Memory B cell (primary cell): Measurements from ENCODE around the gene SCN5A.
A peak's percentile ranks its signal among the peaks of the same experiment; 100 is the strongest.

ENCODE experiments used
- ATAC-seq: fragments of 150-1000 bp; cut with Tn5 transposase; 2 replicates; pipeline ENCODE4 v1.10.0; 2021; ENCODE audit warnings: low read depth, mild to moderate bottlenecking, moderate library complexity
- DNase-seq, 2 donors: peaks; one replicate each; pipeline ENCODE4 v3.0.0; 2022; ENCODE audit warnings: low spot score in 2 of 2
- H3K27ac Mint-ChIP-seq: one replicate; pipeline ENCODE4 v1.8.0; 2022; ENCODE audit warnings: mild to moderate bottlenecking, moderate library complexity, mixed read lengths
- H3K27me3 Mint-ChIP-seq: one replicate; pipeline ENCODE4 v1.8.0; 2022; ENCODE audit warnings: mixed read lengths
- H3K36me3 Mint-ChIP-seq: one replicate; pipeline ENCODE4 v1.8.0; 2022; ENCODE audit warnings: mild to moderate bottlenecking, mixed read lengths
- H3K4me1 Mint-ChIP-seq: one replicate; pipeline ENCODE4 v1.8.0; 2022; ENCODE audit warnings: mixed read lengths
- H3K4me3 Mint-ChIP-seq: one replicate; pipeline ENCODE4 v1.8.0; 2022; ENCODE audit warnings: mild to moderate bottlenecking, moderate library complexity, mixed read lengths
- H3K9me3 Mint-ChIP-seq: one replicate; pipeline ENCODE4 v1.8.0; 2022; ENCODE audit warnings: mixed read lengths

Gene SCN5A

DNA sequence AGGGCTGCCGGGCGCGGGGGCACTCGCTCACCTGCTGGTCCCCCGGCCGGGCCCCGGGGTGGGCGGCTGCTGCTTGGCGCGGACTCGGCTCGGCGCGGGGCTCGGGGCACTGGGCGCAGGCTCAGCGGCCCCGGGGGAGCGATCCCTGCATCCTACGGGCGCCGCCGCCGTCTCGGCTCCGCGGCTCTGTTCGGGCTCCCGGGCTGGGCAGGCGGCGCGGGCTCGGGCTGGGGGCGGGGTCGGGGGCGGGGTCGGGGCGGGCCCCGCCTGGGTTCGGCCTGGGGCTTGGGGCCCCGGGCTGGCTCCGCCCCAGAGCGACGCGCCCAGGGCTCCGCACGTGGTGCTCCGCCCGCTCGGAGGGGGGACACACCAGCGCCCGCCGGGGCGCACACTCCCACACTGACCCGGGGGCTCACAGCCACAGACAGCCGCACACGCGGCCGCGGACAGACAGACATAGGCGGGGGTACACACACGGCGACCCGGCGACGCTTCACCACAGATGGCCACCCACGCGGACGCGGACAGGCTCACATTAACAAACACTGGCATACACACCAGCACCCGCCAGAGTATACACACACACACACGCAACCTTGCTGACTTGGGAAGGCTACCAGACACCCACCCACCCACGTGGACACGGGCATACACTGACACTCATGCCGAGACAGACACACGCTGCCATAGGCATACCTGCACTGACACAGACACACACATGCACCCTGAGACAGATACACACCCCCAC is at the start of gene SCN5A:
TSS of gene SCN5A (minus strand) at position 188 of the 748 bp plus-strand sequence. CDS start 16,380 bp downstream, outside the sequence.
- H3K27ac Mint-ChIP-seq, result no peak within 1 kb of the TSS
- H3K27me3 Mint-ChIP-seq, result peaks cover 9% of the 10 kb centered on the region
- H3K4me3 Mint-ChIP-seq, result peak within 1 kb of the TSS; percentile 64
- no peaks in the 10 kb centered on the region for H3K36me3 Mint-ChIP-seq
- H3K9me3 Mint-ChIP-seq, result peaks cover 1% of the 10 kb centered on the region
- DNase-seq (no peak), ATAC-seq (peak; percentile 70)
- peaks cover 4% of the 10 kb centered on the region for H3K4me1 Mint-ChIP-seq

DNA sequence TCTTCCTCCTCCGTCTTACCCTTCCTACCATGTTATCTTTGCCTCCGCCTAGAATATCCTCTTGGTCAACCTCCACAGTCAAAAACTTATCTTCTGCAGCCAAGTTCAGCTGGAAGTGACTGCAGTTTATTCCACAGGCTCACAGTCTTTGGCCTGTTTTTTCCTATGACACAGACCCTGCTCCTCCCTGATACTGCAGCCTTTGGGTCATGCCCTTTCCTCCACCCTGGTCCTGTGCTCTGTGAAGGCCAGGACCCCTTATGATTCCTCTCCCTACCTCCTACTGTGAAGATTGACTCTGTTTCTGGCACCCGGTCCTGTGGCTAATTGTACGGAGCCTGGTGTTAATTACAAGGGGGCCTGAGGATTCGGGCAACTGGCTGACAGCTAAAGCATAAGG is 49.3 kb upstream of the SCN5A start:
- Mint-ChIP-seq H3K27me3 (peaks cover 2% of the 10 kb centered on the region), H3K9me3 (peaks cover 1% of the 10 kb centered on the region), H3K36me3 (no peaks in the 10 kb centered on the region), H3K4me1 (no peaks in the 10 kb centered on the region), H3K4me3 (no peak overlapping the region), H3K27ac (no peak overlapping the region)
- DNase-seq, result no peak
- no peak for ATAC-seq

DNA sequence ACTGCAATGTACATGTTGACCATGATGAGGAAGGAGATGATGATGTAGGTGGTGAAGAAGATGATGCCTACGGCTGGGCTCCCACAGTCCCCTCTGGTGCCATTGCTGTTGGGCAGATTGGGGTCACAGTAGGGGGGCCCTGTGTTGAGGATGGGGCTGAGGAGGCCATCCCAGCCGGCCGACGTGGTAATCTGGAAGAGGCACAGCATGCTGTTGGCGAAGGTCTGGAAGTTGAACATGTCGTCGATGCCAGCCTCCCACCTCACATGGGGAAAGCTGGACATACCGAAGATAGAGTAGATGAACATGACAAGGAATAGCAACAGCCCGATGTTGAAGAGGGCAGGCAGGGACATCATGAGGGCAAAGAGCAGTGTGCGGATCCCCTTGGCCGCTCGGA is 48.6 kb upstream of the SCN5A start:
- Mint-ChIP-seq H3K4me1 (no peaks in the 10 kb centered on the region), H3K4me3 (no peak overlapping the region), H3K9me3 (peaks cover 1% of the 10 kb centered on the region), H3K36me3 (no peaks in the 10 kb centered on the region), H3K27ac (no peak overlapping the region), H3K27me3 (peaks cover 2% of the 10 kb centered on the region)
- ATAC-seq, result no peak
- no peak for DNase-seq

DNA sequence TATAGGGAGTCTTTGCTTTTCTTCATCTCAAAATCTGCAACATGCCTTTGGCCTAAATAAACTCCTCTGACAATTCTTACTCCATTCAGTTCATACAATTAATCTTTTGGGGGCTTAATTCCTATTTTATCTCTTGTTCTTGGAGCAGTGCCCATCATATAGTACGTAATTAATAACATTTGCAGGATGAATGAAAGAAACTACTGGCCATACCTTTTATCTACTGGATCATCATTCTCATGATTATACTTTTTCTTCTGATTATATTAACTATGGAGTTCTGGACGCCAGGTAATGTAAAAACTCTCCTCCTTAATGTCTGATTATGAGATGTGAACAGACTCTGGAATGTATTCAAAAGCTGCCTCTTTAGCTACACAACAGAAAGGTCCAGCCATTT is 46.5 kb upstream of the SCN5A start:
- ATAC-seq (no peak), DNase-seq (no peak)
- Mint-ChIP-seq H3K9me3 (peaks cover 1% of the 10 kb centered on the region), H3K27me3 (peaks cover 2% of the 10 kb centered on the region), H3K4me3 (no peak overlapping the region), H3K36me3 (no peaks in the 10 kb centered on the region), H3K4me1 (no peaks in the 10 kb centered on the region), H3K27ac (no peak overlapping the region)

DNA sequence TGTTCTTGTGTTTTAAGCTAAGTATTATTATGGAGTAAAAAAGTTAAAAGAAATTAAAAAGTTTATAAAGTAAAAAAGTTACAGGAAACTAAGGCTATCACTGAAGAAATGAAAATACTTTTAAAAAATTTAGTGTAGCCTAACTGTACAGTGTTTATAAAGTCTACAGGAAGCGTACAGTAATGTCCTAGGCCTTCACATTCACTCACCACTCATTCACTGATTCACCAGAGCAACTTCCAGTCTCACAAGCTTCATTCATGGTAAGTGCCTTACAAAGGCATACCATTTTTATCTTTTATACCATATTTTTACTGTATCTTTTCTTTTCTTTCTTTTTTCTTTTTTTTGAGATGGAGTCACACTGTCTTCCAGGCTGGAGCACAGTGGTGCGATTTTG is 40.7 kb upstream of the SCN5A start:
- ATAC-seq, result no peak
- H3K36me3 Mint-ChIP-seq, result no peaks in the 10 kb centered on the region
- peaks cover 1% of the 10 kb centered on the region for H3K9me3 Mint-ChIP-seq

DNA sequence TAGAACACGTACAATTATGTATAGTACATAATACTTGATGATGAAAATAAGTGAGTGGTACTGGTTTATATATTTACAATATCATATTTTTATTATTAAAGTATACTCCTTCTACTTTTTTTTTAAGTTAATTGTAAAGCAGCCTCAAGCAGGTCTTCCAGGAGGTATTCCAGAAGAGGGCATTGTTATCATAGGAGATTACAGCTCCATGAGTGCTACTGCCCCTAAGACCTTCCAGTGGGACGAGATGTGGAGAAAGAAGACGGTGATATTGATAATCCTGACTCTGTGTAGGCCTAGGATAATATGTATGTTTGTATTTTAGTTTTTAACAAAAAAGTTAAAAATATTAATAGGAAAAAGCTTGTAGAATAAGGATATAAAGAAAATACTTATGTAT is 40.3 kb upstream of the SCN5A start:
- ATAC-seq, result no peak
- peaks cover 2% of the 10 kb centered on the region for H3K27me3 Mint-ChIP-seq
- H3K9me3 Mint-ChIP-seq, result no peaks in the 10 kb centered on the region
- H3K4me3 Mint-ChIP-seq, result no peak overlapping the region
- H3K27ac Mint-ChIP-seq, result no peak overlapping the region
- no peaks in the 10 kb centered on the region for H3K36me3 Mint-ChIP-seq
- H3K4me1 Mint-ChIP-seq, result no peaks in the 10 kb centered on the region
- DNase-seq, result no peak

More for the DNA sequence above, 40.7 kb upstream of the SCN5A start:
- H3K27ac Mint-ChIP-seq, result no peak overlapping the region
- no peaks in the 10 kb centered on the region for H3K4me1 Mint-ChIP-seq
- DNase-seq, result no peak
- H3K4me3 Mint-ChIP-seq, result no peak overlapping the region
- H3K27me3 Mint-ChIP-seq, result peaks cover 5% of the 10 kb centered on the region

DNA sequence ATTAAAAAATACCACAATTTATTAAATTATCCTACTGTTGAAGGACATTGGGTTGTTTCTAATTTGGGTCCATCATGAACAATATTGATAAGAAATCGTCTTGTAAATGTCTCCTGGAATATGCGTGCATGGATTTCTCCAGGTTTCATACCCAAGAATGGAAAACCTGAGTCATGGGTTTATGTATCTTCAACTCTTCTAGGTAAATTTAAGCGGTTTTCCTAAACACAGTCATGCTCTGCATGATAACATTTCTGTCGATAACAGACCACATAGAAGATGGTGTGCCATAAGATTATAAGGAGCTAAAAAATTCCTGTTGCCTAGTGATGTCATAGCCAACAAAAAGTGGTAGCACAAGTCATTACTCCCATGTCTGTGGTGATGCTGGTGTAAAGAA is 39.9 kb upstream of the SCN5A start:
- DNase-seq (no peak), ATAC-seq (no peak)
- no peaks in the 10 kb centered on the region for H3K36me3 Mint-ChIP-seq
- H3K4me1 Mint-ChIP-seq, result no peaks in the 10 kb centered on the region
- H3K27ac Mint-ChIP-seq, result no peak overlapping the region
- no peak overlapping the region for H3K4me3 Mint-ChIP-seq
- H3K9me3 Mint-ChIP-seq, result no peaks in the 10 kb centered on the region
- H3K27me3 Mint-ChIP-seq, result peaks cover 2% of the 10 kb centered on the region

DNA sequence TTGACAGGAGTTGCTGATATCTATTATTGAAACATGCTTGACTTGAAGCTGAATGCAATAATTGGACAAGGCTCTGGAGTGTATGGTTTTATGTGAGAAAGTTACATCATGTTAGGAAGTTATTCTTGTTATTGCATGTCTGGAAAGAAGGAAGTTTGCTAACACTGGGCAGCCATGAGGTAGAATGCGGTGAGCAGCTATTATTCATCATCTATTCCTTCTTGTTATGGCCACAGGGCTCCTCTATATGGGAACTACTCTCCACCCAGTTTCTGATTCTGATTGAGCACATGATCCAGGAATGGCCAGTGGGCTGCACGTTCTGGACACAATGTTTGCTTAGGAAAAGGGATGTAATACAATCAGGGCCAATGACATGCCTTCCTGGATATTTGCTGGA is 37.8 kb upstream of the SCN5A start:
- Mint-ChIP-seq H3K4me1 (no peaks in the 10 kb centered on the region), H3K4me3 (no peak overlapping the region), H3K27me3 (peaks cover 5% of the 10 kb centered on the region), H3K27ac (no peak overlapping the region), H3K36me3 (no peaks in the 10 kb centered on the region), H3K9me3 (no peaks in the 10 kb centered on the region)
- DNase-seq, result no peak
- no peak for ATAC-seq

DNA sequence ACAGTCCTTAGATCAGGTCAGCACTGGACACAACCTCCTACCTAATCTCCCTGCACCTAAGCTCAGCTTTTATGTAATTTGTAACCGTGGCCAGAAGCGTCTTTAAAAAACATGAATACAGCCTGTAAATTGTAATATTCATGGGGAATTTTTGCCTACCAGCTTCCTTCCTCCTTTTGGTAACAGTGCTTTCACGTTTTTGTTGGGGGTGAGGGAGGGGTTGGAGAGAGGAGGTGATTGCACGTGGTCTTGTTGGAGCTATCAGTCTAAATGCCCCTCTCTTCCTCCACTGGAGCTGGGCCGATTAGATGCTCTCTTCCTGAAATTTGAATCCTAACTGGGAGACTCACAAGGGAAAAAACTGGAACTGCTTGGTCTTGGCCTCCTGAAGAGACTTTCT is 35.1 kb upstream of the SCN5A start:
- Mint-ChIP-seq H3K4me1 (no peaks in the 10 kb centered on the region), H3K9me3 (no peaks in the 10 kb centered on the region), H3K27me3 (peaks cover 5% of the 10 kb centered on the region), H3K4me3 (no peak overlapping the region), H3K36me3 (no peaks in the 10 kb centered on the region), H3K27ac (no peak overlapping the region)
- ATAC-seq (no peak), DNase-seq (no peak)

DNA sequence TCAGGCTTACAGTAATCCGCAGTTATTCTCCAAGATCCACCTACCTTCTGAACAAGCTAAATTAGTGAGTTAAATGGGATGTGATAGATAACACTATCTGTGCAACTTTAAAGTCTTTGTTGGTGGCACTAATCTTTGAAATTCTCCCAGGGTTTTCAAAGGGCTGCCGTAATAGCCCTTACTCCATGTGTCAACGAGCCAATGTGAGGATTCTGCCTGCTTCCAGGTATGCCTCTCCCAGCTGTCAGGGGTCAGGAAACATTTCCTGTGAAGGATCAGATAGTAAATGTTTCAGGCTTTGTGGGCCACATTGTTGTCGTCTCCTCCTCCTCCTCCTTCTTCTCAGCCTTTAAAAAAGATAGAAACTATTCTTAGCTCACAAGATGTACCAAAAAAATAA is 20.2 kb upstream of the SCN5A start:
- Mint-ChIP-seq H3K9me3 (peaks cover 2% of the 10 kb centered on the region), H3K4me3 (no peak overlapping the region), H3K27me3 (no peaks in the 10 kb centered on the region), H3K27ac (no peak overlapping the region), H3K4me1 (no peaks in the 10 kb centered on the region), H3K36me3 (no peaks in the 10 kb centered on the region)
- DNase-seq (no peak), ATAC-seq (no peak)

DNA sequence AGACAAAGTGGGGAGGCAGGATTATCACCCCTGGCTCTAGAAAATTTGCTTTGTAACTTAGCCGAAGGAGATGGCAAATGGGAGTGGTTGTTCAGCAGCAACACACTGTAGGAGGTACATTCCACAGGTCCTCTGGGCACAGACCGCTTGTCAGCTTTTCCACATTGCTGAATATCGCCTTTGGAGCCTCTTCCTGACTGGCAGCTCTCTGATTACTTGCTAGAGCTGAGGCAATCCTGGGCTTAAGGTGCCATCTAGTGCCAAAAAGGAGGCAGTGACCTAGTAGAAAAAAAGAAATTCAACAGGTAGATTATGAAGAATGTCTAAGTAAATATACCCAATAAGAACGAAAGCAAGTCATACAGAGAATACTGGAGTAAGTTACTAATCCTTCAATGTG is 13.1 kb upstream of the SCN5A start:
- Mint-ChIP-seq H3K4me1 (no peaks in the 10 kb centered on the region), H3K27ac (no peak overlapping the region), H3K36me3 (peaks cover 8% of the 10 kb centered on the region), H3K27me3 (peaks cover 2% of the 10 kb centered on the region), H3K4me3 (no peak overlapping the region), H3K9me3 (peaks cover 8% of the 10 kb centered on the region)
- DNase-seq (no peak), ATAC-seq (no peak)

DNA sequence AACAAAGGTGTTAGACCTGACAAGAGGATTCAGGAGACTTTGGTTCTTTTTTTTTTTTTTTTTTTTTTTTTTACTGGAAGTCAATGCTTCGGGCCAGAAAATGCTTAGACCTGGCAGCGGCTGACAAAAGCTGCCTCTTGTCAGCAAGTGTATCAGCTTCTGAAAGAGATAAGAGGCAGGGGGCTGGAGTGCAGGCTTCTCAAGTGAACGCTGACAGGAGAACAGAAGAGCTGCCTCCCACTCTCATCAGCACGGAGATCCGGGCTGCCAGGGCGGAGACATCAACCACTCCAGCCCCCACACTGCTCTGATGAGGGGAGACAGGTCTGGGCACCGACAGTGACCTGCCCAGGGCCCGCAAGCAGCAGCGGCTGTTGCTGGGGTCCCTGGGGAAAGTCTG is 9.4 kb upstream of the SCN5A start:
- peaks cover 6% of the 10 kb centered on the region for H3K27me3 Mint-ChIP-seq
- H3K4me1 Mint-ChIP-seq, result no peaks in the 10 kb centered on the region
- no peak overlapping the region for H3K27ac Mint-ChIP-seq
- DNase-seq (no peak), ATAC-seq (no peak)
- H3K9me3 Mint-ChIP-seq, result peaks cover 6% of the 10 kb centered on the region
- no peak overlapping the region for H3K4me3 Mint-ChIP-seq
- peaks cover 8% of the 10 kb centered on the region for H3K36me3 Mint-ChIP-seq

DNA sequence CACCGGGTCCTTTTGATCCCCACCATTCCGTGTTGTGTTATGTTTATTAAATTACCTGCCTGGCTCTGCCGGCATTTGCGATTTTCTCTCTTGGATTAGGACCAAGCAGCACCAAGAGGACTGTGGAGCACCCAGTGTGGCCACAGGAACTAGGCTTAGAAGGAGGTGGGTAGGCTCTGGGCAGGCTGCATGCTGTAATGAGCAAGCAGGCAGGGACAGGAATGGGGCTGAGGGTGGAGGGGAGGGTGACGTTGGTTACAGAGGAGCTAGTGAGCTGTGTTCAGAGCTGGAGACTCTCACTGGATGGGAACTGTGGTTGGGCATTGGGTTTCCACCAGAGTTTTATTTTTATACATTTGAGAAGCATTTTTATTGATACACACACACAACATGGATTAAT is 7.9 kb upstream of the SCN5A start:
- DNase-seq, result no peak
- no peaks in the 10 kb centered on the region for H3K4me1 Mint-ChIP-seq
- H3K27ac Mint-ChIP-seq, result no peak overlapping the region
- no peak overlapping the region for H3K4me3 Mint-ChIP-seq
- peaks cover 1% of the 10 kb centered on the region for H3K36me3 Mint-ChIP-seq
- H3K9me3 Mint-ChIP-seq, result peaks cover 1% of the 10 kb centered on the region
- ATAC-seq, result no peak
- peaks cover 5% of the 10 kb centered on the region for H3K27me3 Mint-ChIP-seq

DNA sequence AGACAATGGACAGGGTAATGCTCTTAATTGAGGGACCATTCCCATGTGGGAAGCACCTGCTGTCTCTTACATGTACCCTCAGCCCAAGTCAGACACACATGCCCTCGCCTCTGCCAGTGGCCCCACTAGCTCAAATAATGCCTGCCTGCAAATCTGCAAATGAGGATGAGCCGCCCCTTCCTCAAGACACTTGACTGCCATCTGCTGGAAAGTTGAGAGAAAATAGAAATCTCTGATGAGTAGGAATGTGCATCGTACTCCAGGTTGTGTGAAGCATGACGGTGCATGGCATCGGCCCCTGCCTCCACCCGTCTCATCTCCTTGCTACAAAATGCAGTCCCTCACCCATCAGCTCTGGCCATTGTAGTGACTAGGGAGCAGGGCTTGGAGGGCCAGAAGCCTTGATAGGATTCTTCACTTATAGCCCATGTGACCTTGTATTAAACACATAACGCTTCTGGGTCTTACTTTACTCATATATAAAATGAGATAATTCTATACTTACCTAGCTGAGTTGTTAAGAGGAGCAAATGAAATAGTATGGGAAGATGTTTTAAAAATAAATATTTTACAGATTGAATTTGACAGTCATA is 6.3 kb upstream of the SCN5A start:
- Mint-ChIP-seq H3K9me3 (peaks cover 2% of the 10 kb centered on the region), H3K36me3 (peaks cover under 1% of the 10 kb centered on the region), H3K4me3 (no peak overlapping the region), H3K27ac (no peak overlapping the region), H3K27me3 (peaks cover 6% of the 10 kb centered on the region), H3K4me1 (no peaks in the 10 kb centered on the region)
- DNase-seq, result no peak
- no peak for ATAC-seq
